MM.1S (cell line): Measurements from ENCODE around the gene SYNE1.

Experiments used
- CTCF ChIP-seq: fragments of 300-600 bp; sonication (generic); IDR thresholded peaks from 2 replicates; pipeline ENCODE4 v1.5.1; 2016; ENCODE audit warnings: antibody characterized with exemption, low read length, mixed read lengths
- EZH2phosphoT487 ChIP-seq: fragments of 300-600 bp; sonication (generic); IDR thresholded peaks from 2 replicates; pipeline ENCODE4 v1.6.1; 2018; ENCODE audit warnings: antibody characterized with exemption, low read length

- no peak for TF ChIP-seq CTCF
- TF ChIP-seq EZH2phosphoT487, result no peak
Observed at GRCh38 chr6:152463164-152463563, 174.0 kb downstream of the SYNE1 start.
